A549 (cell line): ENCODE data around the gene SLC17A2. TPM values are rescaled to one million over a fixed set of nuclear protein-coding genes. Genes with fewer than 3 reads are reported as not detected.

Experiments used
- ATAC-seq, 2 experiments: fragments of 200-7000 bp in 1 of 2; fragments of >200 bp in 1 of 2; cut with Nextera tagmentation in 1 of 2; cut with Tn5 transposase in 1 of 2; 3 replicates each; pipeline versions ENCODE4 v1.8.0 to v1.9.1; 2018 to 2020; ENCODE audit warnings: mild to moderate bottlenecking in 1 of 2, moderate library complexity in 1 of 2
- CTCF ChIA-PET: fragments of 300-600 bp; sonication (Branson Sonifier 250); formaldehyde crosslinking; extraction: SDS; loops from one replicate; lab custom pipeline; 2021; ENCODE audit warnings: antibody characterized with exemption, inconsistent platforms; lab: Yijun Ruan, JAX
- POLR2A ChIA-PET: fragments of 350-600 bp; formaldehyde crosslinking; extraction: SDS; loops from one replicate; lab custom pipeline; 2021; ENCODE audit warnings: antibody characterized with exemption, inconsistent platforms; lab: Yijun Ruan, JAX
- DNase-seq, 2 experiments: peaks; one replicate each; pipeline versions ENCODE4 v3.0.0 to v3.0.0-alpha.2; 2011 to 2016; ENCODE audit warnings: low read depth in 1 of 2, low spot score in 1 of 2
- FAIRE-seq: peaks from 2 replicates; lab custom pipeline; 2011; peaks lifted over from hg19 to GRCh38; lab: Jason Lieb, UNC
- H3K27ac ChIP-seq, 2 experiments: fragments of >200 bp; sonication (Bioruptor Twin); formaldehyde crosslinking; 3 replicates each; pipeline ENCODE4 v1.5.1; 2016 to 2017
- H3K4me1 ChIP-seq: fragments of >200 bp; sonication (Bioruptor Twin); formaldehyde crosslinking; 3 replicates; pipeline ENCODE4 v1.6.1; 2016
- H3K4me2 ChIP-seq: fragments of >200 bp; sonication (Bioruptor Twin); formaldehyde crosslinking; 3 replicates; pipeline ENCODE4 v1.6.1; 2016
- H3K4me3 ChIP-seq: fragments of >200 bp; sonication (Bioruptor Twin); formaldehyde crosslinking; 3 replicates; pipeline ENCODE4 v1.5.1; 2016
- H3K9me3 ChIP-seq: fragments of >200 bp; sonication (Bioruptor Twin); formaldehyde crosslinking; 3 replicates; pipeline ENCODE4 v1.6.1; 2016
- CHD4 ChIP-seq: fragments of 200-600 bp; sonication (generic); IDR thresholded peaks from 2 replicates; pipeline ENCODE4 v1.6.1; 2016; ENCODE audit warnings: antibody characterized with exemption, mild to moderate bottlenecking, borderline replicate concordance
- EHMT2 ChIP-seq: fragments of 200-600 bp; sonication (generic); IDR thresholded peaks from 2 replicates; pipeline ENCODE4 v1.6.1; 2016; ENCODE audit warnings: antibody characterized with exemption, low read depth, mild to moderate bottlenecking, moderate library complexity
- EP300 ChIP-seq, 2 experiments: fragments of >200 bp; sonication (Bioruptor Twin); formaldehyde crosslinking; IDR thresholded peaks; 2 replicates in 1 of 2; 3 replicates in 1 of 2; pipeline ENCODE4 v1.6.1; 2016 to 2017
- FOSL2 ChIP-seq, 2 experiments: fragments of 450-650 bp in 1 of 2; fragments of >200 bp in 1 of 2; sonication (Bioruptor Twin) in 1 of 2; formaldehyde crosslinking; IDR thresholded peaks; 2 replicates each; pipeline versions ENCODE4 v1.5.0 to v1.6.1; 2016 to 2020; ENCODE audit warnings: mild to moderate bottlenecking in 1 of 2, moderate library complexity in 1 of 2
- FOXS1 ChIP-seq: fragments of 250-450 bp; sonication (Bioruptor Pico); IDR thresholded peaks from 2 replicates; pipeline ENCODE4 v1.5.0; 2020; ENCODE audit warnings: mild to moderate bottlenecking, moderate library complexity
- HEYL ChIP-seq: fragments of 250-450 bp; sonication (Bioruptor Pico); IDR thresholded peaks from 2 replicates; pipeline ENCODE4 v1.8.0; 2021; ENCODE audit warnings: mild to moderate bottlenecking, moderate library complexity
- HOXB5 ChIP-seq: fragments of 250-450 bp; sonication (Bioruptor Pico); IDR thresholded peaks from 2 replicates; pipeline ENCODE4 v1.5.0; 2020; ENCODE audit warnings: mild to moderate bottlenecking, moderate library complexity
- JUNB ChIP-seq: fragments of >200 bp; sonication (Bioruptor Twin); formaldehyde crosslinking; IDR thresholded peaks from 2 replicates; pipeline ENCODE4 v1.6.1; 2016
- KDM1A ChIP-seq: fragments of 200-600 bp; sonication (generic); IDR thresholded peaks from 2 replicates; pipeline ENCODE4 v1.6.1; 2016; ENCODE audit warnings: low read depth, mild to moderate bottlenecking
- MAZ ChIP-seq: fragments of 150-350 bp; IDR thresholded peaks from 2 replicates; pipeline ENCODE4 v1.6.1; 2014; ENCODE audit warnings: antibody characterized with exemption, low read depth, low read length, borderline replicate concordance
- MYC ChIP-seq: IDR thresholded peaks from 2 replicates; pipeline ENCODE4 v1.6.1; 2012; ENCODE audit warnings: mild to moderate bottlenecking, inconsistent platforms, low read length, improper control_type of control experiment, borderline replicate concordance
- NFE2L2 ChIP-seq: fragments of 150-350 bp; conservative IDR thresholded peaks from 2 replicates; pipeline ENCODE4 v1.6.1; 2014; ENCODE audit warnings: low read length
- POLR2A ChIP-seq: IDR thresholded peaks from 2 replicates; pipeline ENCODE4 v1.6.1; 2012; ENCODE audit warnings: mild to moderate bottlenecking, low read length
- RNF2 ChIP-seq: fragments of 200-600 bp; sonication (generic); IDR thresholded peaks from 2 replicates; pipeline ENCODE4 v1.6.1; 2016; ENCODE audit warnings: low read depth, mild to moderate bottlenecking, antibody characterized with exemption, moderate library complexity, borderline replicate concordance
- SREBF2 ChIP-seq: fragments of 450-650 bp; IDR thresholded peaks from 2 replicates; pipeline ENCODE4 v1.6.1; 2014; ENCODE audit warnings: mild to moderate bottlenecking, moderate library complexity
- TFCP2L1 ChIP-seq: fragments of 250-450 bp; sonication (Bioruptor Pico); IDR thresholded peaks from 2 replicates; pipeline ENCODE4 v1.5.0; 2021; ENCODE audit warnings: mild to moderate bottlenecking
- TP53 ChIP-seq: fragments of 250-450 bp; sonication (Bioruptor Pico); IDR thresholded peaks from 2 replicates; pipeline ENCODE4 v1.5.0; 2021; ENCODE audit warnings: mild to moderate bottlenecking, moderate library complexity
- ZC3H11A ChIP-seq: fragments of 450-650 bp; IDR thresholded peaks from 2 replicates; pipeline ENCODE4 v1.6.1; 2014; ENCODE audit warnings: antibody characterized with exemption, mild to moderate bottlenecking
- ZSCAN20 ChIP-seq: fragments of 250-450 bp; sonication (Bioruptor Pico); IDR thresholded peaks from 2 replicates; pipeline ENCODE4 v1.8.0; 2022; ENCODE audit warnings: mild to moderate bottlenecking, moderate library complexity
- WGBS: methylation state at CpG from one replicate; pipeline ENCODE4 v1.1.6; 2017; ENCODE audit errors: missing lambda C conversion rate; 5-methylcytosine and 5-hydroxymethylcytosine counted together
- polyA plus RNA-seq, 4 experiments: library from polyadenylated mRNA; depleted of rRNA in 3 of 4; stranded (reverse); fragments of >200 nt; fragmentation: RNase III in 1 of 4; extraction: RNeasy Plus Mini Kit Qiagen cat#74134 plus additional on column Dnase treatment in 1 of 4; gene quantifications; 2 replicates in 3 of 4; 3 replicates in 1 of 4; pipeline ENCODE4 v1.2.3, GENCODE V29; 2011 to 2017
- TF ChIP-seq, protein P1 (sequence below): IDR thresholded peaks from 2 replicates; pipeline ENCODE4 v1.6.1; 2012
- TF ChIP-seq, protein P2 (sequence below): fragments of 450-650 bp; IDR thresholded peaks from 2 replicates; pipeline ENCODE4 v1.6.1; 2014; ENCODE audit warnings: antibody characterized with exemption
- TF ChIP-seq, protein P3 (sequence below): IDR thresholded peaks from 2 replicates; pipeline ENCODE4 v1.6.1; 2012

The SLC17A2 gene
- polyA plus RNA-seq, 2 of the 4 experiments (the other 2 are of a cell fraction), result not detected

DNA sequence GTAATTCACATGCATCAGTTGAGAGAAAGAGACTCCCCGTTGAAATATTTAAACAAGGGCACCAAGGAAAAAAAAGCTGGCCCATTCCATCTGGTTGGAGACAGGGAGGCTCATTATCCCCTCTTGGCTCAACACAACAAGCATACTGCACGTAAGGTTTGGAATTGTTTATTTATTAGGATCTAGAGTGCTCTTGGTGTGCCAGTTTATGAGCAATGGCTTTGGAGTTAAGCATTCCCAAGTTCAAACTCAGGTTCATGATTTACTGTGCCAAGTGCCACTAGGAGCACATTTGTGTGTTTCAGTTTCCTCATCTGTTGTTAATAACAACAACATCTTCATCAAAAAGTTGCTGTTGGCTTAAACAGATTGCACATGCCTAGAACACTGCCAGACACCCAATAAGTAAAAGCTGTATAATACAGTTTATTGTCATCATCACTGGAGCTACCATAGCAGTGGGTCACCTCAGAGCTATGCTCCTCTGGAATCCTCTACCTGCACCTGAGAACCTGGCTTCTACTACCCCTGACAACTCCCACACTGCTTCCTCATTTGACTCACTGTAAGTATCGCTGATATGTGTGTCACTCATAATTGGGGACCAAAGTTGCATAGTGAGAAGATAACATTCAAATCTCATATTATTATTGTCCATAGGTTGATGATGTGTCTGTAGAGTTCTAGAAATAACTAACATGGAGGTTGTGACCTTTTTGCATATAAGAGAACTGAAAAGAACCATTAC lies 61.9 kb downstream of the SLC17A2 start:
- FAIRE-seq (no peak), ATAC-seq (no peak), DNase-seq (no peak)
- TF ChIP-seq KDM1A (no peak), MYC (no peak), EP300 (IDR thresholded peaks at IDR 0.05) (no peak), CHD4 (no peak), HOXB5 (no peak), ZC3H11A (no peak), JUNB (no peak), POLR2A (no peak), EHMT2 (no peak), TP53 (CRISPR knock-in tag) (no peak)
- TF ChIP-seq, protein P1, sequence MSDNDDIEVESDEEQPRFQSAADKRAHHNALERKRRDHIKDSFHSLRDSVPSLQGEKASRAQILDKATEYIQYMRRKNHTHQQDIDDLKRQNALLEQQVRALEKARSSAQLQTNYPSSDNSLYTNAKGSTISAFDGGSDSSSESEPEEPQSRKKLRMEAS, result no peak
- H3K4me3 ChIP-seq, result no peak overlapping the region
- ChIA-PET POLR2A (no interaction called here), CTCF (no interaction called here)
- H3K9me3 ChIP-seq, result no peaks in the 10 kb centered on the region
- H3K27ac ChIP-seq, result no peak overlapping the region
- no peak overlapping the region for H3K4me2 ChIP-seq
- 45% methylated on average over 3 of the region's 3 CpGs for WGBS
- H3K4me1 ChIP-seq, result peaks cover 9% of the 10 kb centered on the region; the same call in 2 of the 3 replicates

DNA sequence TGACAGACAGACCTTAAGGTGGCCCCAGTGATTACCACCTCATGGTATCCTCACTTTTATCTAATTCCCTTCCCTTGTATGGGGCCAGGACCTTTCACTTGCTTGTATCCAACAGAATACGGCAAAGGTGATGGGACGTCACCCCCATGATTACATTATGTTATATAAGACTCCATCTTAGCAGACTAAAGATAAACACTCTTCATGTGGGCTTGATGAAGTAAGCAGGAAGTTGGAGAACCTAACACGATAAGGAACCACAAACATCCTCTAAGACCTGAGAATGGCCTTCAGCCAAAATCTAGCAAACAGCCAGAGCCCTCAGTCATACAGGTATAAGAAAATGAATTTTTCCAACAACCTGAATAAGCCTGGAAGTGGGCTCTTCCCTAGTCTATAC lies 64.5 kb downstream of the SLC17A2 start:
- ChIA-PET POLR2A (no interaction called here), CTCF (no interaction called here)
- no peak overlapping the region for H3K27ac ChIP-seq
- no peaks in the 10 kb centered on the region for H3K4me1 ChIP-seq
- DNase-seq (no peak), ATAC-seq (no peak), FAIRE-seq (no peak)
- no peak for TF ChIP-seq CHD4
- TF ChIP-seq, protein P1, result no peak
- TF ChIP-seq ZSCAN20 (CRISPR knock-in tag), result no peak
- no peak for TF ChIP-seq MAZ
- no peak for TF ChIP-seq RNF2
- TF ChIP-seq HOXB5, result no peak
- TF ChIP-seq SREBF2, result no peak
- no peak for TF ChIP-seq KDM1A
- TF ChIP-seq, protein P2, sequence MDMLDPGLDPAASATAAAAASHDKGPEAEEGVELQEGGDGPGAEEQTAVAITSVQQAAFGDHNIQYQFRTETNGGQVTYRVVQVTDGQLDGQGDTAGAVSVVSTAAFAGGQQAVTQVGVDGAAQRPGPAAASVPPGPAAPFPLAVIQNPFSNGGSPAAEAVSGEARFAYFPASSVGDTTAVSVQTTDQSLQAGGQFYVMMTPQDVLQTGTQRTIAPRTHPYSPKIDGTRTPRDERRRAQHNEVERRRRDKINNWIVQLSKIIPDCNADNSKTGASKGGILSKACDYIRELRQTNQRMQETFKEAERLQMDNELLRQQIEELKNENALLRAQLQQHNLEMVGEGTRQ, result no peak
- TF ChIP-seq HEYL (CRISPR knock-in tag), result no peak
- TF ChIP-seq, protein P3, sequence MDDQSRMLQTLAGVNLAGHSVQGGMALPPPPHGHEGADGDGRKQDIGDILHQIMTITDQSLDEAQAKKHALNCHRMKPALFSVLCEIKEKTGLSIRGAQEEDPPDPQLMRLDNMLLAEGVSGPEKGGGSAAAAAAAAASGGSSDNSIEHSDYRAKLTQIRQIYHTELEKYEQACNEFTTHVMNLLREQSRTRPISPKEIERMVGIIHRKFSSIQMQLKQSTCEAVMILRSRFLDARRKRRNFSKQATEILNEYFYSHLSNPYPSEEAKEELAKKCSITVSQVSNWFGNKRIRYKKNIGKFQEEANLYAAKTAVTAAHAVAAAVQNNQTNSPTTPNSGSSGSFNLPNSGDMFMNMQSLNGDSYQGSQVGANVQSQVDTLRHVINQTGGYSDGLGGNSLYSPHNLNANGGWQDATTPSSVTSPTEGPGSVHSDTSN, result no peak
- TF ChIP-seq NFE2L2, result no peak
- no peak for TF ChIP-seq TP53 (CRISPR knock-in tag)
- no peak overlapping the region for H3K4me3 ChIP-seq
- no peak overlapping the region for H3K4me2 ChIP-seq
- no peaks in the 10 kb centered on the region for H3K9me3 ChIP-seq
- WGBS, result 73% methylated on average over 3 of the region's 3 CpGs

DNA sequence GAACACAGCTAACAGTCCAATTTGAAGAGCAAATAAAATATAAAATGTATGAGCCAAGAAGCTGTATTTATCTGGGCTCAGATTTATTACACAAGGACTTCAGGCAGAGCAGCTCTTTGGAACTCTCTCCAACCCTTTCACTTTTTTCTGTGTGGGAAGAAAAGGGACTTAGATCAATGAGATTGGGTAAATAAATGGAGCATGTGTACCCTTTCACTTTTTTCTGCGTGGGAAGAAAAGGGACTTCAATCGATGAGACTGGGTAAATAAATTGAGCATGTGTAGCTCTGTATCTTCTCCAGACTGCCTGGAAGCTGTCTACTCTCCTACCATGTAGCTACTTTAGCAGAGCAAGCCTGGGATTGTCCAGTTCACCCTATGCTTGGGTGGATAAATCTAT lies 67.1 kb downstream of the SLC17A2 start:
- Histone ChIP-seq H3K4me1 (no peaks in the 10 kb centered on the region), H3K27ac (no peak overlapping the region), H3K4me2 (no peak overlapping the region), H3K4me3 (no peak overlapping the region), H3K9me3 (no peaks in the 10 kb centered on the region)
- DNase-seq, result no peak
- TF ChIP-seq FOSL2 (IDR thresholded peaks at IDR 0.05) (no peak), FOSL2 (CRISPR knock-in tag; IDR thresholded peaks at IDR 0.05) (no peak), FOXS1 (CRISPR knock-in tag) (no peak), TFCP2L1 (CRISPR knock-in tag) (no peak)
- 36% methylated on average over 2 of the region's 2 CpGs for WGBS
- ChIA-PET POLR2A (no interaction called here), CTCF (interaction anchor here (1.0 kb wide), 1 partner anchor 10 kb away, joined by 4 read pairs; the partner anchor contains the start of gene SLC17A3)
- FAIRE-seq, result no peak
- ATAC-seq, result no peak

Other genes starting within 250 kb of the SLC17A2 start
- gene SLC17A4, start 175.9 kb downstream of the SLC17A2 start, polyA plus RNA-seq (2011; rRNA removed), result 0.05 and 0.12 TPM in 2 replicates
- gene SLC17A4, start 175.9 kb downstream of the SLC17A2 start, polyA plus RNA-seq (2017; fragmentation: RNase III; extraction: RNeasy Plus Mini Kit Qiagen cat#74134 plus additional on column Dnase treatment), result 0.04 TPM in 2 of 3 replicates, not detected in the other
- 1.1 and 1.2 TPM in 2 replicates for gene SLC17A1, start 98.6 kb downstream of the SLC17A2 start, polyA plus RNA-seq (2011; rRNA removed)
- gene SLC17A1, start 98.6 kb downstream of the SLC17A2 start, polyA plus RNA-seq (2017; fragmentation: RNase III; extraction: RNeasy Plus Mini Kit Qiagen cat#74134 plus additional on column Dnase treatment), result 0.51 to 0.79 TPM (median 0.57 TPM) in 3 replicates
- 7.5 and 9.0 TPM in 2 replicates for gene SLC17A3, start 56.4 kb downstream of the SLC17A2 start, polyA plus RNA-seq (2011; rRNA removed)
- 3.8 to 5.3 TPM (median 4.4 TPM) in 3 replicates for gene SLC17A3, start 56.4 kb downstream of the SLC17A2 start, polyA plus RNA-seq (2017; fragmentation: RNase III; extraction: RNeasy Plus Mini Kit Qiagen cat#74134 plus additional on column Dnase treatment)
- 3.4 and 3.8 TPM in 2 replicates for gene TRIM38, start 32.1 kb upstream of the SLC17A2 start, polyA plus RNA-seq (2011; rRNA removed)
- gene TRIM38, start 32.1 kb upstream of the SLC17A2 start, polyA plus RNA-seq (2017; fragmentation: RNase III; extraction: RNeasy Plus Mini Kit Qiagen cat#74134 plus additional on column Dnase treatment), result 1.5 to 2.0 TPM (median 1.7 TPM) in 3 replicates
- gene HFE, start 156.7 kb upstream of the SLC17A2 start, polyA plus RNA-seq (2011; rRNA removed), result 31.7 and 35.9 TPM in 2 replicates
- gene HFE, start 156.7 kb upstream of the SLC17A2 start, polyA plus RNA-seq (2017; fragmentation: RNase III; extraction: RNeasy Plus Mini Kit Qiagen cat#74134 plus additional on column Dnase treatment), result 15.5 to 19.9 TPM (median 18.1 TPM) in 3 replicates